H9 (cell line): Measurements from ENCODE around the gene ZKSCAN7. TPM values are rescaled to one million over a fixed set of nuclear protein-coding genes. Genes with fewer than 3 reads are reported as not detected.

Experiments used
- DNase-seq: peaks from one replicate; pipeline ENCODE4 v3.0.0-alpha.2; 2017
- H2AFZ ChIP-seq: one replicate; pipeline ENCODE4 v1.6.1; 2013; ENCODE audit warnings: mild to moderate bottlenecking, low read length, control low read depth, moderate library complexity
- H2AK5ac ChIP-seq: 2 replicates; pipeline ENCODE4 v1.6.1; 2013; ENCODE audit warnings: low read length, control low read depth, mixed read lengths; ENCODE audit not compliant: insufficient read length
- H2BK120ac ChIP-seq: one replicate; pipeline ENCODE4 v1.6.1; 2013; ENCODE audit warnings: low read depth, mild to moderate bottlenecking, low read length, control low read depth, inconsistent platforms; ENCODE audit not compliant: poor library complexity, severe bottlenecking
- H2BK12ac ChIP-seq: 2 replicates; pipeline ENCODE4 v1.6.1; 2013; ENCODE audit warnings: low read length, control low read depth, mixed read lengths, low read depth; ENCODE audit not compliant: insufficient read length
- H2BK15ac ChIP-seq: 2 replicates; pipeline ENCODE4 v1.6.1; 2013; ENCODE audit warnings: low read depth, low read length, control low read depth
- H2BK20ac ChIP-seq: one replicate; pipeline ENCODE4 v1.6.1; 2013; ENCODE audit warnings: low read depth, mild to moderate bottlenecking, low read length, control low read depth, inconsistent platforms; ENCODE audit not compliant: poor library complexity, severe bottlenecking
- H2BK5ac ChIP-seq: 2 replicates; pipeline ENCODE4 v1.6.1; 2013; ENCODE audit warnings: low read length, control low read depth, mixed read lengths; ENCODE audit not compliant: insufficient read length
- H3K14ac ChIP-seq: 2 replicates; pipeline ENCODE4 v1.6.1; 2013; ENCODE audit warnings: low read length, control low read depth; ENCODE audit not compliant: insufficient read depth
- H3K18ac ChIP-seq: 2 replicates; pipeline ENCODE4 v1.6.1; 2013; ENCODE audit warnings: low read depth, mild to moderate bottlenecking, mixed read lengths, low read length, control low read depth; ENCODE audit not compliant: insufficient read length
- H3K23ac ChIP-seq: 2 replicates; pipeline ENCODE4 v1.6.1; 2013; ENCODE audit warnings: low read length, control low read depth, mixed read lengths, low read depth; ENCODE audit not compliant: insufficient read length
- H3K23me2 ChIP-seq: 2 replicates; pipeline ENCODE4 v1.6.1; 2013; ENCODE audit warnings: low read depth, mild to moderate bottlenecking, mixed read lengths, low read length, control low read depth; ENCODE audit not compliant: insufficient read length, poor library complexity, severe bottlenecking
- H3K27ac ChIP-seq: 2 replicates; pipeline ENCODE4 v1.5.1; 2013; ENCODE audit warnings: low read length, control low read depth, mixed read lengths, low read depth; ENCODE audit not compliant: insufficient read length
- H3K27me3 ChIP-seq: 2 replicates; pipeline ENCODE4 v1.6.1; 2013; ENCODE audit warnings: low read length, control low read depth, inconsistent platforms; ENCODE audit not compliant: insufficient read depth
- H3K4ac ChIP-seq: 2 replicates; pipeline ENCODE4 v1.6.1; 2013; ENCODE audit warnings: low read depth, mild to moderate bottlenecking, control low read depth, inconsistent platforms, low read length, moderate library complexity
- H3K4me1 ChIP-seq: 2 replicates; pipeline ENCODE4 v1.6.1; 2013; ENCODE audit warnings: low read length, control low read depth, inconsistent platforms; ENCODE audit not compliant: insufficient read depth
- H3K4me2 ChIP-seq: 2 replicates; pipeline ENCODE4 v1.6.1; 2013; ENCODE audit warnings: low read length, control low read depth, mixed read lengths; ENCODE audit not compliant: insufficient read length, insufficient read depth
- H3K56ac ChIP-seq: 2 replicates; pipeline ENCODE4 v1.6.1; 2013; ENCODE audit warnings: low read depth, mild to moderate bottlenecking, mixed read lengths, low read length, control low read depth; ENCODE audit not compliant: insufficient read length
- H3K79me1 ChIP-seq: 2 replicates; pipeline ENCODE4 v1.6.1; 2013; ENCODE audit warnings: low read depth, mild to moderate bottlenecking, moderate library complexity, low read length, control low read depth, inconsistent platforms; ENCODE audit not compliant: insufficient read depth, poor library complexity, severe bottlenecking
- H3K79me2 ChIP-seq: 2 replicates; pipeline ENCODE4 v1.6.1; 2013; ENCODE audit warnings: low read length, control low read depth, inconsistent platforms; ENCODE audit not compliant: insufficient read depth
- H3K9ac ChIP-seq: 2 replicates; pipeline ENCODE4 v1.6.1; 2013; ENCODE audit warnings: low read length, control low read depth, mixed read lengths; ENCODE audit not compliant: insufficient read length; ENCODE audit errors: extremely low read depth
- H3K9me3 ChIP-seq: one replicate; pipeline ENCODE4 v1.6.1; 2013; ENCODE audit warnings: low read depth, low read length, inconsistent platforms; ENCODE audit not compliant: control insufficient read depth
- H3T11ph ChIP-seq: one replicate; pipeline ENCODE4 v1.6.1; 2013; ENCODE audit warnings: mild to moderate bottlenecking, low read length, control low read depth, inconsistent platforms
- H4K20me1 ChIP-seq: one replicate; pipeline ENCODE4 v1.6.1; 2013; ENCODE audit not compliant: control insufficient read depth, insufficient read length, insufficient read depth
- H4K5ac ChIP-seq: 2 replicates; pipeline ENCODE4 v1.6.1; 2013; ENCODE audit warnings: low read depth, mild to moderate bottlenecking, mixed read lengths, low read length, control low read depth; ENCODE audit not compliant: insufficient read length
- H4K8ac ChIP-seq: replicated peaks from 2 replicates; pipeline ENCODE4 v1.6.1; 2013; ENCODE audit warnings: low read length, control low read depth, mixed read lengths, low read depth; ENCODE audit not compliant: insufficient read length
- H4K91ac ChIP-seq: 2 replicates; pipeline ENCODE4 v1.6.1; 2013; ENCODE audit warnings: low read depth, mild to moderate bottlenecking, moderate library complexity, mixed read lengths, low read length, control low read depth; ENCODE audit not compliant: insufficient read length
- H3K27ac Mint-ChIP-seq, 3 experiments: 2 replicates in 2 of 3; 3 replicates in 1 of 3; pipeline ENCODE4 v1.8.0; 2020 to 2021; ENCODE audit warnings: mixed read lengths in 3 of 3, mild to moderate bottlenecking in 1 of 3, moderate library complexity in 1 of 3
- H3K27me3 Mint-ChIP-seq: 2 replicates; pipeline ENCODE4 v1.8.0; 2021; ENCODE audit warnings: low read depth, mild to moderate bottlenecking, moderate library complexity, mixed read lengths
- H3K36me3 Mint-ChIP-seq, 3 experiments: 2 replicates in 2 of 3; 3 replicates in 1 of 3; pipeline ENCODE4 v1.8.0; 2020 to 2021; ENCODE audit warnings: low read depth in 3 of 3, mixed read lengths in 3 of 3; ENCODE audit not compliant: insufficient read depth in 1 of 3
- H3K4me1 Mint-ChIP-seq, 2 experiments: 2 replicates each; pipeline ENCODE4 v1.8.0; 2020; ENCODE audit warnings: mixed read lengths in 2 of 2
- H3K4me3 Mint-ChIP-seq, 2 experiments: 2 replicates in 1 of 2; 3 replicates in 1 of 2; pipeline ENCODE4 v1.8.0; 2020 to 2021; ENCODE audit warnings: mild to moderate bottlenecking in 2 of 2, mixed read lengths in 2 of 2, moderate library complexity in 1 of 2
- H3K9me3 Mint-ChIP-seq, 2 experiments: 2 replicates in 1 of 2; 3 replicates in 1 of 2; pipeline ENCODE4 v1.8.0; 2020; ENCODE audit warnings: mild to moderate bottlenecking in 2 of 2, mixed read lengths in 2 of 2, moderate library complexity in 1 of 2
- CTCF ChIP-seq: fragments of 200-600 bp; sonication (generic); conservative IDR thresholded peaks from 3 replicates; pipeline ENCODE4 v1.8.0; 2021; ENCODE audit warnings: antibody characterized with exemption, mild to moderate bottlenecking
- WGBS: extraction: QIAGEN DNeasy Blood & Tissue Kit; methylation state at CpG from one replicate; pipeline ENCODE4 v1.1.7; 2013; ENCODE audit warnings: missing lambda C conversion rate, low lambda C conversion rate, mixed read lengths; ENCODE audit not compliant: insufficient read length; ENCODE audit errors: extremely low coverage; 5-methylcytosine and 5-hydroxymethylcytosine counted together
- total RNA-seq: library from RNA; stranded (reverse); gene quantifications from 2 replicates; pipeline ENCODE4 v1.2.1, GENCODE V29; 2021

ZKSCAN7 gene
- total RNA-seq, 1 experiment from 2014 or later = 8.7 TPM

GRCh38 chr3:44518782-44519156, 36.2 kb upstream of the ZKSCAN7 start:
- H3K9ac ChIP-seq = no peak overlapping the region
- no peaks in the 10 kb centered on the region for H3K9me3 ChIP-seq
- no peak overlapping the region for H2AFZ ChIP-seq
- no peak for DNase-seq
- no CpG with 5 or more reads among the region's 2 CpGs for WGBS
- Mint-ChIP-seq H3K36me3 (no peaks in the 10 kb centered on the region), H3K4me3 (no peak overlapping the region), H3K27ac (no peak overlapping the region), H3K4me1 (peaks cover 11% of the 10 kb centered on the region in 2 experiments), H3K27me3 (peaks cover 6% of the 10 kb centered on the region), H3K9me3 (no peaks in the 10 kb centered on the region)
- H3T11ph ChIP-seq = no peak overlapping the region
- no peaks in the 10 kb centered on the region for H3K79me2 ChIP-seq
- H3K23ac ChIP-seq = no peak overlapping the region
- H4K91ac ChIP-seq = no peak overlapping the region
- H4K20me1 ChIP-seq = peaks cover 3% of the 10 kb centered on the region
- H2BK20ac ChIP-seq = no peak overlapping the region
- H3K56ac ChIP-seq = no peak overlapping the region
- H2BK5ac ChIP-seq = no peak overlapping the region
- H3K14ac ChIP-seq = no peak overlapping the region
- no peaks in the 10 kb centered on the region for H3K27me3 ChIP-seq
- no peak overlapping the region for H3K18ac ChIP-seq
- no peak overlapping the region for H4K8ac ChIP-seq
- no peak overlapping the region for H3K4ac ChIP-seq
- H4K5ac ChIP-seq = no peak overlapping the region
- no peak overlapping the region for H3K4me2 ChIP-seq
- H2BK120ac ChIP-seq = no peak overlapping the region
- H3K23me2 ChIP-seq = no peaks in the 10 kb centered on the region
- no peak for TF ChIP-seq CTCF
- H2BK12ac ChIP-seq = no peak overlapping the region
- no peak overlapping the region for H2AK5ac ChIP-seq
- H3K27ac ChIP-seq = no peak overlapping the region
- H2BK15ac ChIP-seq = no peak overlapping the region
- no peaks in the 10 kb centered on the region for H3K79me1 ChIP-seq
- no peaks in the 10 kb centered on the region; the same call in 1 of the 2 replicates for H3K4me1 ChIP-seq
